ENCODE results near the gene DLGAP1.

DLGAP1 gene

GRCh38 chr18:3867236-3867635 lies 587.9 kb downstream of the DLGAP1 start:
- no peak for DNase-seq (ENCODE audit: low read depth in 2 of 2)

GRCh38 chr18:3864669-3865298 lies 590.3 kb downstream of the DLGAP1 start:
- no peak for DNase-seq (ENCODE audit: low read depth in 2 of 2)

GRCh38 chr18:3863593-3863992 lies 591.5 kb downstream of the DLGAP1 start:
- no peak for DNase-seq (ENCODE audit: low read depth in 2 of 2)

GRCh38 chr18:3863006-3863405 lies 592.1 kb downstream of the DLGAP1 start:
- DNase-seq (ENCODE audit: low read depth in 2 of 2), result no peak

- DNase-seq (ENCODE audit: low read depth in 2 of 2), result no peak
Measured at GRCh38 chr18:3861495-3861894, 593.6 kb downstream of the DLGAP1 start.

GRCh38 chr18:3857544-3857943 lies 597.6 kb downstream of the DLGAP1 start:
- no peak for DNase-seq (ENCODE audit: low read depth in 2 of 2)

- DNase-seq (ENCODE audit: low read depth in 2 of 2), result no peak
Measured at GRCh38 chr18:3855966-3856365, 599.1 kb downstream of the DLGAP1 start.

GRCh38 chr18:3852321-3852720 lies 602.8 kb downstream of the DLGAP1 start:
- no peak for DNase-seq (ENCODE audit: low read depth in 2 of 2)

GRCh38 chr18:3851159-3851558 lies 603.9 kb downstream of the DLGAP1 start:
- DNase-seq (ENCODE audit: low read depth in 2 of 2), result no peak

- DNase-seq (ENCODE audit: low read depth in 2 of 2), result no peak
Measured at GRCh38 chr18:3848316-3848715, 606.8 kb downstream of the DLGAP1 start.

GRCh38 chr18:3845161-3845560 lies 609.9 kb downstream of the DLGAP1 start:
- no peak for DNase-seq (ENCODE audit: low read depth in 2 of 2)

GRCh38 chr18:3842844-3843243 lies 612.3 kb downstream of the DLGAP1 start:
- no peak for DNase-seq (ENCODE audit: low read depth in 2 of 2)

GRCh38 chr18:3840766-3841165 lies 614.3 kb downstream of the DLGAP1 start:
- no peak for DNase-seq (ENCODE audit: low read depth in 2 of 2)

GRCh38 chr18:3839581-3839981 lies 615.5 kb downstream of the DLGAP1 start:
- DNase-seq (ENCODE audit: low read depth in 2 of 2), result no peak

GRCh38 chr18:3836483-3837335 lies 618.4 kb downstream of the DLGAP1 start:
- DNase-seq (ENCODE audit: low read depth in 2 of 2), result no peak

- DNase-seq (ENCODE audit: low read depth in 2 of 2), result no peak
Measured at GRCh38 chr18:3832025-3832638, 623.0 kb downstream of the DLGAP1 start.

- no peak for DNase-seq (ENCODE audit: low read depth in 2 of 2)
Measured at GRCh38 chr18:3830604-3831003, 624.5 kb downstream of the DLGAP1 start.

GRCh38 chr18:3827236-3827845 lies 627.8 kb downstream of the DLGAP1 start:
- DNase-seq (ENCODE audit: low read depth in 2 of 2), result no peak

- no peak for DNase-seq (ENCODE audit: low read depth in 2 of 2)
Measured at GRCh38 chr18:3826021-3826420, 629.1 kb downstream of the DLGAP1 start.

GRCh38 chr18:3824101-3824500 lies 631.0 kb downstream of the DLGAP1 start:
- DNase-seq (ENCODE audit: low read depth in 2 of 2), result no peak

GRCh38 chr18:3823073-3823472 lies 632.0 kb downstream of the DLGAP1 start:
- DNase-seq (ENCODE audit: low read depth in 2 of 2), result no peak

GRCh38 chr18:3821524-3821923 lies 633.6 kb downstream of the DLGAP1 start:
- no peak for DNase-seq (ENCODE audit: low read depth in 2 of 2)

Data from stimulated activated CD8-positive, alpha-beta memory T cell treated with anti-CD3 and anti-CD28 coated beads, Interleukin-15, amount 100 ng/mL, for 4 hours (primary cell).